Activated CD8-positive, alpha-beta memory T cell treated with anti-CD3 and anti-CD28 coated beads, Interleukin-2, amount 10 ng/mL, durations not matched to agents 7 days and 5 days (primary cell): Measurements from ENCODE around the gene MYLK. TPM values are rescaled to one million over a fixed set of nuclear protein-coding genes. Genes with fewer than 3 reads are reported as not detected.
"Not testable (repeated sequence)": the region's sequence is repeated elsewhere in the genome, so short reads cannot be mapped to it uniquely, and the experiment has no call there.

Source experiments
- ATAC-seq: fragments of 150-1000 bp; cut with Tn5 transposase; one replicate; pipeline ENCODE4 v1.10.0; 2021; ENCODE audit warnings: moderate library complexity
- CTCF ChIA-PET: fragments of 350-600 bp; sonication (Branson Sonifier 250); formaldehyde crosslinking; loops from one replicate; lab custom pipeline; 2021; ENCODE audit warnings: antibody characterized with exemption; lab: Charles Lee
- DNase-seq: peaks from one replicate; pipeline ENCODE4 v3.0.0-alpha.2; 2020
- H3K27ac Mint-ChIP-seq: one replicate; pipeline ENCODE4 v1.8.0; 2021; ENCODE audit warnings: mild to moderate bottlenecking, mixed read lengths
- H3K27me3 Mint-ChIP-seq: one replicate; pipeline ENCODE4 v1.8.0; 2021; ENCODE audit warnings: mixed read lengths
- H3K36me3 Mint-ChIP-seq: one replicate; pipeline ENCODE4 v1.8.0; 2021; ENCODE audit warnings: mild to moderate bottlenecking, mixed read lengths
- H3K4me1 Mint-ChIP-seq: one replicate; pipeline ENCODE4 v1.8.0; 2021; ENCODE audit warnings: mixed read lengths
- H3K4me3 Mint-ChIP-seq: one replicate; pipeline ENCODE4 v1.8.0; 2021; ENCODE audit warnings: mild to moderate bottlenecking, moderate library complexity, mixed read lengths
- H3K9me3 Mint-ChIP-seq: one replicate; pipeline ENCODE4 v1.8.0; 2022; ENCODE audit warnings: low read depth, mixed read lengths
- total RNA-seq, 2 experiments: library from RNA; stranded (reverse); gene quantifications; one replicate each; pipeline ENCODE4 v1.2.3, GENCODE V29; 2021

Gene MYLK
- total RNA-seq, 2 experiments from 2014 or later = 0.50 to 0.96 TPM

DNA sequence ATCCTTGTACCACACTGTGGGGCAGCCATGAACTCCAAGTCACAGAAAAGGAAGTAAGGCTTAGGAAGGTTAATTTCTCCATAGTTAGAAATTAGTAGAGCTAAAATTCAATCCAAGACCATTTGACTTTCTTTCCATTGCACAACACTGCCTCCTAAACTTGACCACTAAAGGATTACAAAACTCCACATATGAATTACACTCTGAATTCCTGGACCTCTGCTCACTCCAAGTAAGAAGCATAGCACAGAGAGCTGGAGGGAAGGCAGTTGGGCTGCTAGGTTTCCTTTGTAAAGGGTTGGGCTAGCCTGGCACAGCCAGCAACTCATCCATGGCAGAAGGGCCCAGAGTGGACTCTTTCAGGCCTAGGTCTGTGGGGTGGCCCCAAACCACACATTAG, 134.4 kb downstream of the MYLK start:
- ATAC-seq (no peak), DNase-seq (no peak)
- no peaks in the 10 kb centered on the region for H3K4me1 Mint-ChIP-seq
- no peaks in the 10 kb centered on the region for H3K36me3 Mint-ChIP-seq
- H3K27ac Mint-ChIP-seq = no peak overlapping the region
- H3K27me3 Mint-ChIP-seq = peaks cover 28% of the 10 kb centered on the region
- CTCF ChIA-PET = interaction anchor here (2.0 kb wide), 1 partner anchor 25 kb away, joined by 5 read pairs; no protein-coding TSS in a partner anchor
- H3K4me3 Mint-ChIP-seq = no peak overlapping the region
- H3K9me3 Mint-ChIP-seq = no peaks in the 10 kb centered on the region

DNA sequence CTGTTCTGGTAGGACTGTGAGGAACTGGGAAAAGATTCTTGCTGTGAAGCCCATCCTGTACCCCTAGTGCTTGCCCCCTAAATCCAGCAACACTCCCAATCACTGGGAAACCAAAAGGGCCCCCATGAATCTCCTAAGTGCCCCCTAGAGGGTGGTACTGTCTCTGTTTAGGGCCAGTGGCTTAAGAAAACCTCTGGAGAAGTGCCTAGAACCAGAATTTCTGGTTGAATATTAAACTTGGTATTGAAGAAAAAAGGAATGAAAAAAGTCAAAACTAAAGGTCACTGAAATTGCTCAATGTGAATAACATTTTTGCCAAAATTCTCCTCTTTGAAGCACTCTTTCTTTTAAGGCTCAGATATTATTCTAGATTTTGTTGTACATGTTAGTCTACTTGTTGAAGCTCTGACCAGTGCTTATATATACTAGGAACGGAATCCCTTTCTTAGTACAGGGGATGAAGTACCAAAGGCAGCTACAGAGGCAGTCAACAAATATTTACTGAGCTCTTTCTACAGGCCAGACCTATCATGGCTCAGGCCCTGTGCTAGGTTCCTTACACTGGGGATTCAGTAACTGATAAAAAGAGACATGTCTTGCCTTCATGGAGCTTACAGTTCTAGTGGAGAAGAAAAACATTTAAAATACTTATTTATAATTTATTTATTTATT, 138.8 kb downstream of the MYLK start:
- CTCF ChIA-PET = interaction anchor here (0.8 kb wide), 1 partner anchor 161 kb away, joined by 3 read pairs; no protein-coding TSS in a partner anchor
- DNase-seq = no peak
- no peaks in the 10 kb centered on the region for H3K4me1 Mint-ChIP-seq
- H3K36me3 Mint-ChIP-seq = no peaks in the 10 kb centered on the region
- peaks cover 26% of the 10 kb centered on the region for H3K27me3 Mint-ChIP-seq
- no peak overlapping the region for H3K27ac Mint-ChIP-seq
- ATAC-seq = no peak
- H3K4me3 Mint-ChIP-seq = no peak overlapping the region
- no peaks in the 10 kb centered on the region for H3K9me3 Mint-ChIP-seq

DNA sequence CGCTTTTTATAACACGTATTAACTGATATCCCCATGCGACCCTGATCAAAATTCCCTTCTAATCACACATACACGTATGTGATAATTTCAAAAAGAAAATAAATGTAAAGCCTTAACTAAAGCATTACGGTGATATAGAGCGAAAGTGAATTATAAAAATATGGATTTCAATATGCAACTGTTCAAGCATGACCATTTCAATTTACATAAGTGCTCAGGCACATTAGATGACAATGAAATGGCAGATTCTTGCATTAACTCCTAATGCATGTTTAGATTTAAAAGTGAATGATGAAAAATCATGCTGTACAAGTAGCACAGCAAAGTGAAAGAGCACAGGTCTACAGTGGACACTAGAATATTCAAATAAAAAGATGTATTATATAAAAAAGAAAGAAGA, 140.1 kb downstream of the MYLK start:
- DNase-seq (no peak), ATAC-seq (no peak)
- Mint-ChIP-seq H3K27ac (no peak overlapping the region), H3K36me3 (no peaks in the 10 kb centered on the region), H3K27me3 (peaks cover 29% of the 10 kb centered on the region), H3K4me1 (no peaks in the 10 kb centered on the region), H3K9me3 (no peaks in the 10 kb centered on the region), H3K4me3 (no peak overlapping the region)
- CTCF ChIA-PET = no interaction called here

DNA sequence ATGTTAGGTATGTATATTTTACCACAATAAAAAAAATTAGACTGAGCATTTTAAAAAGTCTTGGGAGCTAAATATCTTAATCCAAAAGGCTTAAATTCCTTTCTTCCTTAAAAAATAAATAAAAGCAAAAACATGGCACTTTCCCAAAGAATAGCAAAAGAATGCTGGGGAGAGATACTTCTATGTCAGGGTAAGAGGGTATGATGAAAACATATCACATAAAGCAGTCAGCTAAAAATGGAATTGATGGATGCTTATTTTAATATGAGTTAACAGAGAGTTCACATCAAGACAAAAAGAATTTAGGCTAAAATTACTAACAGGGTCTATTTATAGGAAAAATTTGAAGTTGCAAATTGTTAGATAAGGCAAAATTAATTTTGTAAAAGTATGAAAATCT, 141.0 kb downstream of the MYLK start:
- ATAC-seq = no peak
- H3K9me3 Mint-ChIP-seq = no peaks in the 10 kb centered on the region
- H3K4me3 Mint-ChIP-seq = no peak overlapping the region
- H3K4me1 Mint-ChIP-seq = no peaks in the 10 kb centered on the region
- no peak overlapping the region for H3K27ac Mint-ChIP-seq
- no peaks in the 10 kb centered on the region for H3K36me3 Mint-ChIP-seq
- no peak for DNase-seq
- CTCF ChIA-PET = no interaction called here
- H3K27me3 Mint-ChIP-seq = peaks cover 34% of the 10 kb centered on the region

DNA sequence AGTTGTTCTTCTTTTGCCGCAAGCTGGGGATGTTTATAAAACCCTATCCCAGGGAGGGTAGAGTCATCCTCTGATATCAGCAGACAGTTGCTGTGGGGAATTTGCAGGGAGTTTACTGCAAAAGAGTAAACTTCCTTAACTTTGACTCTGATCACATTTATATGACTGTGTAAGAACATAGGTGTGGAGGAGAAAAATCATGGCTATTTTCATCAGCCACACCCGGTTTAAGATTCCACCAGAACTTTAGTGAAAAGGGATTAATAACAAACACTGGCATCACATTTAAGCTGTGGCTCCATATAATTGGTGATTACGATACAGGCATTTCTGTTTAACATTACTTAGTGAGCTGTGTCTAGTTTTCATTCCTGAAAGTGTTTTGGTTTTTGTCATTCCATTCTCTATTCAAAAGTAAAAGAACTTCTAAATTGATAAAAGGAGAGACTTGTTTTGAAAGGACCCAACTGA, 143.1 kb downstream of the MYLK start:
- DNase-seq (no peak), ATAC-seq (no peak)
- peaks cover 26% of the 10 kb centered on the region for H3K27me3 Mint-ChIP-seq

DNA sequence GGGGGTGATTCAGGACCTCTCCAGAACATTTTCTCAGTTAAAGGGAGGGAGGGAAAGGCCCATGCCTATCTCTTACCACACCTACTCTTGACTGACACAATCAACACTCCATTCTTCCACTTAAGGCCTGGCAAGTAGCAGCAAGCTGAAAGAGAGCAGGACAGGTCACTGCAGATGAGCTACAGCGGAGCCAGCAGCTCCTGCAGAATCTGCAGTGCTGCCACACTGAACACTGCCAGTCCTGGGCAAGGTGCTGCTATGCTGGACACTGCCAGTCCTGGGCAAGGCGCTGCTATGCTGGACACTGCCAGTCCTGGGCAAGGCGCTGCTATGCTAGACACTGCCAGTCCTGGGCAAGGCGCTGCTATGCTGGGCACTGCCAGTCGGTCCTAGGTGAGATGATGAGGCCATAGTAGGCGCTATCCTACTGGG, 143.7 kb downstream of the MYLK start:
- Mint-ChIP-seq H3K27ac (no peak overlapping the region), H3K9me3 (no peaks in the 10 kb centered on the region), H3K4me3 (no peak overlapping the region), H3K4me1 (no peaks in the 10 kb centered on the region), H3K27me3 (peaks cover 24% of the 10 kb centered on the region), H3K36me3 (no peaks in the 10 kb centered on the region)
- CTCF ChIA-PET = no interaction called here
- DNase-seq = no peak
- ATAC-seq = no peak

More for the DNA sequence above, 143.1 kb downstream of the MYLK start:
- CTCF ChIA-PET = no interaction called here
- Mint-ChIP-seq H3K4me3 (no peak overlapping the region), H3K27ac (no peak overlapping the region), H3K9me3 (no peaks in the 10 kb centered on the region), H3K4me1 (no peaks in the 10 kb centered on the region), H3K36me3 (no peaks in the 10 kb centered on the region)

DNA sequence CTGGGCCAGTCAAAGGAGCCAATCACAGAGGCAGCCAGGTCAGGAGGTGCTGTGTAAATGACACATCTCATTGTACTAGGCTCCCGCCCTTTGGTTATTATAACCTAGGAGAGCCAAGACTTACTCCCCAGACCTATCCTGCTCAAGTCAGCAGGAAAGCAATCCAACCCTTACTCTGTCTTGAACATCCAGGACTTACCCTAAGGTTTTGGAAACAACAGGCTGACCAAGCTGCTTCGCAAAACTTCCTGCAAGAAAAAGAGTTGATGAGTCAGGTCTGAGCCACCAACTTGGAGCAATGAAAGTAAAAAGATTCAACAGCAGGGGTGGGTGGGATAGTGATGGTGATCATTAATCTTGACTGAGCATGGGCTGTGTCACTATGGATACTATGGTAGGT, 144.4 kb downstream of the MYLK start:
- H3K9me3 Mint-ChIP-seq = no peaks in the 10 kb centered on the region
- no peaks in the 10 kb centered on the region for H3K36me3 Mint-ChIP-seq
- peaks cover 29% of the 10 kb centered on the region for H3K27me3 Mint-ChIP-seq
- DNase-seq (no peak), ATAC-seq (no peak)
- no peaks in the 10 kb centered on the region for H3K4me1 Mint-ChIP-seq
- no peak overlapping the region for H3K4me3 Mint-ChIP-seq
- no peak overlapping the region for H3K27ac Mint-ChIP-seq
- CTCF ChIA-PET = no interaction called here

DNA sequence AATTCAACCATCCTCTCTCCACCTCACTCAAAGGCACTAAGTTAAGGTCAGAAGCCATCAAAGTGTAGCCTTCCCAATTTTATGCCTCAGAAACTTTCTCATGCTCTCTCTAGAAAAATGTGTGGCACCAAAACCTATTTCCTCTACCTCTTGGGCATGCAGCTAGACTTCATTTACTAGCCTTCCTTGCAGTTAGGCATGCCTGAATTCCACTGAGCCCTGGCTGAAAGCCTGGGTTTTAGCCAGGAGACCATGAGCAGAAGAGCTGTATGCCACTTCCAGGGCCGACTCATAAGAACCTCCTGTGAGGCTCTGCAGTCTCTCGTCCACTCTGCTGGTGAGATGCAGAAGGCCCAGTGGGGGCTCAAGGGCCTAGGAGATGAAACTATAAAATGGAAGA, 145.0 kb downstream of the MYLK start:
- no peaks in the 10 kb centered on the region for H3K9me3 Mint-ChIP-seq
- H3K4me1 Mint-ChIP-seq = no peaks in the 10 kb centered on the region
- H3K4me3 Mint-ChIP-seq = no peak overlapping the region
- peaks cover 30% of the 10 kb centered on the region for H3K27me3 Mint-ChIP-seq
- DNase-seq = no peak
- H3K27ac Mint-ChIP-seq = no peak overlapping the region
- no peak for ATAC-seq
- CTCF ChIA-PET = no interaction called here
- H3K36me3 Mint-ChIP-seq = no peaks in the 10 kb centered on the region

DNA sequence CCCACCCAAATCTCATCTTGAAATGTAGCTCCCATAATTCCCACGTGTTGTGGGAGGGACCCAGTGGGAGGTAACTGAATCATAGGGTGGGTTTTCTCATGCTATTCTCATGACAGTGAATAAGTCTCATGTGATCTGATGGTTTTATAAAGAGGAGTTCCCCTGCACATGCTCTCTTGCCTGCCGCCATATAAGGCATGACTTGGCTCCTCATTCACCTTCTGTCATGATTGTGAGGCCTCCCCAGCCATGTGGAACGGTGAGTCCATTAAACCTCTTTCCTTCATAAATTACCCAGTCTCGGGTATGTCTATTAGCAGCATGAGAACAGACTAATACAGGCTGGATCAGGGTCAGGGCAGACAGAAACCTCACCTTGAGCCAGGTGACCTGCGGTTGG, 145.6 kb downstream of the MYLK start:
- CTCF ChIA-PET, H3K9me3 Mint-ChIP-seq, H3K27ac Mint-ChIP-seq, H3K36me3 Mint-ChIP-seq, ATAC-seq, H3K4me3 Mint-ChIP-seq, H3K4me1 Mint-ChIP-seq, DNase-seq: not testable (repeated sequence)
- H3K27me3 Mint-ChIP-seq = peaks cover 26% of the 10 kb centered on the region

DNA sequence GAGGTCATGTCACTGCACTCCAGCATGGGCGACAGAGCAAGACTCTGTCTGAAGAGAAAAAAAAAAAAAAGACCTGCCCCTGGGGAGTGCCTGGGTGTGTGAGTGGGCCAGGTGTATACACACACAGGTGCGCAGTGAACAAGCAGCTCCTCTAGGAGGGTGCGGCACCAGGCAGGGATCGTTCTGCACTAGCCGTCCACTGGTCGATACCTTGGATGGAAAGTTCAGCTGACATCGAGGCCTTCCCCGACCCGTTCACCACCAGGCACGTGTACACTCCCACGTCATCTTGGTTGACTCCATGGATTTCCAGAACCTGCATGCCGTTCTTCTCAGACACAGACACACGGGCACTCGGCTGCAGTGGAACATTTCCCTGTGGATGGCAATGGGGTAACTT, 147.0 kb downstream of the MYLK start:
- Mint-ChIP-seq H3K9me3 (no peaks in the 10 kb centered on the region), H3K4me3 (no peak overlapping the region), H3K36me3 (no peaks in the 10 kb centered on the region), H3K27ac (no peak overlapping the region), H3K27me3 (peaks cover 21% of the 10 kb centered on the region), H3K4me1 (no peaks in the 10 kb centered on the region)
- DNase-seq = no peak
- CTCF ChIA-PET = no interaction called here
- ATAC-seq = no peak

DNA sequence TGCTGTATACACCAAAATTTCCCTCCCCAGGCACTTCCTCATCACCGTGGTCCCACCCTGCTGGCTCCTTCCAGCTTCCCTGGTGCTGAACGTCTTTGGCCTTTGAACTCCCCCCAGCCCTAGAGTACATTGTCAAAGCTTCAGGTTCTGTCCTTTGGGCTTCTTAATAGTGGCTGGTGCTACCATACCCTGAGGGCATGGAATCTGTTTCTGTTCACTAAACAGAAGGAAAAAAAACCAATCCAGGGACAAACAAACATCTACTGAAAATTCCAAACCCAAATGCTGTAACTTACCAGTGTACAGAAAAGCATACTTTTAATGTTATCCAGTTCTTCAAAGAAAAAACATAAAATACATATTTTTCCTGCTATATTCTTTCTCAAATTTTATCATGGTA, 148.7 kb downstream of the MYLK start:
- no peaks in the 10 kb centered on the region for H3K9me3 Mint-ChIP-seq
- no peak for DNase-seq
- H3K4me1 Mint-ChIP-seq = no peaks in the 10 kb centered on the region
- no peak for ATAC-seq
- no peak overlapping the region for H3K27ac Mint-ChIP-seq
- no peak overlapping the region for H3K4me3 Mint-ChIP-seq
- CTCF ChIA-PET = no interaction called here
- no peaks in the 10 kb centered on the region for H3K36me3 Mint-ChIP-seq
- peaks cover 29% of the 10 kb centered on the region for H3K27me3 Mint-ChIP-seq

DNA sequence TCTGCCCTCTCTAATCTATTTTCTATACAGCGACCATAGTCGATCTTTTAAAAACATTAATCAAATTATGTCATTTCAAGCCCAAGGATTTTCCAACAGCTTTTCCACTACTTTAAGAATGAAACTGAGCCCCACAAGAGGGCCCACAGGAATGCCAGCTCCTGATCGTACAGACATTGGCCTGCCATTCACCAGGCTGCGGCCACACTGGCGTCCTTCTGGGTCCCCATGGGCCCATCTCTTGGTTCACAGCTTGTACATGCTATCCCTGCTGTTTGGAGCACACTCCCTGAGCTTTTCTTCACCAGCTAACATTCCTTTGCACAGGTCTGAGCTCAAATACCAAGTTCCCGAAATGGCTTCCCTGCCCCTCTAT, 149.6 kb downstream of the MYLK start:
- no peak for ATAC-seq
- Mint-ChIP-seq H3K27ac (no peak overlapping the region), H3K27me3 (peaks cover 30% of the 10 kb centered on the region), H3K4me1 (no peaks in the 10 kb centered on the region), H3K9me3 (no peaks in the 10 kb centered on the region), H3K4me3 (no peak overlapping the region), H3K36me3 (no peaks in the 10 kb centered on the region)
- CTCF ChIA-PET = no interaction called here
- DNase-seq = no peak

DNA sequence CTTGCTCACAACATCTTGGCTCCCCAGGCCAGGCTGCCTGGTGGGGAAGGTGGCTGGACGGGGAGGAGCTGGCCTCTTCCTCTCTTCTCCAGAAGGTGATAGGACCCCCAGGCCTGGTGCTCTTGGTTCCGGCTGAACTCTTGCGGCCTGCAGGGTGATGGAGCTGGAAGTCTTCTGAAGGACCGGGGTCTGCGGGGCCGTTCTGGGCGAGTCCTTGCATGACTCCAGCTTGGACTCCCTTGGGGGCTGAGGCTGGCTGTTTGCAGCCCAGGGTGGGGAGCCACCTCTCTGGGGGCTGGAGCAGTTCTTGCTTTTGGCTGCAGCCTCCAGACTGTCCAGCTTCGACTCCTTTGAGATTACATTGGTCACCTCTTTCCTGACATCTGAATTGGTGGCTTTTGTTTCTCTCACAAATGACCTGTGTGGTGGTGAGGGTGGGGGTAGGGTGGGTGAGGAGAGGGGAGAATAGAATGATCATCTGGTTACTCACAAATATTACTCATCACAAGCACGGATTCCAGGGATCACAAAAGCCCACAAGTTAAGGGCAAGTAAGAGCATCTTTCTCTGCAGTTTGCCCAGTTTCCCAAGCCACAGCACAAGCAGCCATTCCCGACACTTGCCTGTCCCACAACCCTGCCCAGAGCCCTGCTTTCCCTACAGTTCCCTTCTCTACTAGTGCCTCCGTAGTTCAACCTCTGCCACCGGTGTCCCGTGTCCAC, 150.2 kb downstream of the MYLK start:
- Mint-ChIP-seq H3K27me3 (peaks cover 33% of the 10 kb centered on the region), H3K4me1 (no peaks in the 10 kb centered on the region), H3K27ac (no peak overlapping the region), H3K36me3 (no peaks in the 10 kb centered on the region), H3K4me3 (no peak overlapping the region), H3K9me3 (no peaks in the 10 kb centered on the region)
- CTCF ChIA-PET = interaction anchor here (1.7 kb wide), 1 partner anchor 10 kb away, joined by 7 read pairs; no protein-coding TSS in a partner anchor
- ATAC-seq (no peak), DNase-seq (no peak)

DNA sequence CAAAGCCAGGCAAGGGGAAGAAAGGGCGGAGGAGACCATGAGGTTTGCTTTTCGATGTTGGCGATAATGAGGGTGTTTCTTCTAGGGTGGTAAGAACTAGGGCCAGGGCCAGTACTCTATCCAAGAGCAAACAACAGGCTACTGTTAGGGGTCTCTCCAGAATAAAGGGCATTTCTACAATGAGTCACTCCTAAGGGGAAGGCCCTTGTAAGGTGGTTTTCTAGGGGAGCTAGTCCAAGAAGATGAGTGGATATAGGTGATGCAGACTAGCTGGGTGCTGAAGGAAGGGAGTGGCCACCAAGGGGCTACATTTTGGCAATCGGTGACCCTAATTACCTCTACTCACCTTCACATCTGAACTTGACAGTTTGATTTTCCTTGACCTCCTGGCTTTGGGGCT, 150.8 kb downstream of the MYLK start:
- H3K9me3 Mint-ChIP-seq = no peaks in the 10 kb centered on the region
- H3K36me3 Mint-ChIP-seq = no peaks in the 10 kb centered on the region
- DNase-seq (no peak), ATAC-seq (no peak)
- no peak overlapping the region for H3K4me3 Mint-ChIP-seq
- no peak overlapping the region for H3K27ac Mint-ChIP-seq
- H3K4me1 Mint-ChIP-seq = no peaks in the 10 kb centered on the region
- peaks cover 34% of the 10 kb centered on the region for H3K27me3 Mint-ChIP-seq
- CTCF ChIA-PET = interaction anchor here (1.7 kb wide), 1 partner anchor 10 kb away, joined by 7 read pairs; no protein-coding TSS in a partner anchor
